Sigmoid colon (tissue), 7 donors: Measurements from ENCODE around the gene SESTD1. TPM values are rescaled to one million over a fixed set of nuclear protein-coding genes. Genes with fewer than 3 reads are reported as not detected.

Experiments used
- DNase-seq: peaks from one replicate; pipeline ENCODE4 v3.0.0-alpha.2; 2019
- H3K27ac ChIP-seq, 4 donors: fragments of 200-600 bp; sonication (generic); one replicate each; pipeline ENCODE4 v1.5.1; 2016 to 2019; ENCODE audit warnings: mild to moderate bottlenecking in 1 of 4
- H3K27me3 ChIP-seq, 3 donors: fragments of 200-600 bp; sonication (generic); one replicate each; pipeline ENCODE4 v1.5.1; 2019; ENCODE audit warnings: mild to moderate bottlenecking in 1 of 3
- H3K36me3 ChIP-seq, 4 donors: fragments of 200-600 bp; sonication (generic); one replicate each; pipeline ENCODE4 v1.5.1; 2016 to 2019
- H3K4me1 ChIP-seq, 4 donors: fragments of 200-600 bp; sonication (generic); one replicate each; pipeline ENCODE4 v1.5.1; 2017 to 2019
- H3K4me3 ChIP-seq, 4 donors: fragments of 200-600 bp; sonication (generic); one replicate each; pipeline ENCODE4 v1.5.1; 2017 to 2019; ENCODE audit warnings: mild to moderate bottlenecking in 2 of 4, moderate library complexity in 1 of 4
- H3K9me3 ChIP-seq, 4 donors: fragments of 200-600 bp in 3 of 4; sonication (generic) in 3 of 4; one replicate each; pipeline versions ENCODE4 v1.5.1 to v1.6.1; 2013 to 2019
- CTCF ChIP-seq, 4 experiments: fragments of 450-650 bp in 3 of 4; fragments of 200-600 bp in 1 of 4; IDR thresholded peaks; one replicate each; pipeline ENCODE4 v1.5.1; 2016 to 2019; ENCODE audit warnings: antibody characterized with exemption in 4 of 4, mild to moderate bottlenecking in 3 of 4, moderate library complexity in 2 of 4
- EP300 ChIP-seq, 4 donors: sonication (generic); formaldehyde crosslinking; IDR thresholded peaks; one replicate each; pipeline ENCODE4 v1.6.1; 2017; ENCODE audit warnings: antibody characterized with exemption in 4 of 4
- POLR2A ChIP-seq, 2 donors: fragments of 450-650 bp; IDR thresholded peaks; one replicate each; pipeline ENCODE4 v1.6.1; 2016; ENCODE audit warnings: antibody characterized with exemption in 2 of 2, mild to moderate bottlenecking in 2 of 2, moderate library complexity in 2 of 2
- POLR2AphosphoS5 ChIP-seq, 4 donors: sonication (generic); formaldehyde crosslinking; IDR thresholded peaks; one replicate each; pipeline ENCODE4 v1.6.1; 2017; ENCODE audit warnings: antibody characterized with exemption in 4 of 4
- WGBS, 2 donors: extraction: QIAGEN DNeasy Blood & Tissue Kit; methylation state at CpG; one replicate each; pipeline ENCODE4 v1.1.7; 2013; 5-methylcytosine and 5-hydroxymethylcytosine counted together
- intact Hi-C: fragments of 100-400 bp; cut with DNase I; formaldehyde crosslinking; loops from one replicate; pipeline ENCODE4 v1.15.1; 2023
- polyA plus RNA-seq, 3 donors: library from polyadenylated mRNA; stranded (reverse); fragments of 200-250 nt; gene quantifications; one replicate each; pipeline ENCODE4 v1.2.3, GENCODE V29; 2013
- total RNA-seq, 4 donors: library from RNA; depleted of rRNA; stranded (reverse); fragments of >200 nt; gene quantifications; one replicate each; pipeline ENCODE4 v1.1.0, GENCODE V29; 2016
- donor health status: healthy with polysubstance abuse.
- donor health status: Bipolar disorder and iron deficiency.
- donor health status: healthy.

Gene SESTD1
- total and polyA plus RNA-seq, 7 donors: 9.5 to 52.3 (median 31.0) TPM

DNA sequence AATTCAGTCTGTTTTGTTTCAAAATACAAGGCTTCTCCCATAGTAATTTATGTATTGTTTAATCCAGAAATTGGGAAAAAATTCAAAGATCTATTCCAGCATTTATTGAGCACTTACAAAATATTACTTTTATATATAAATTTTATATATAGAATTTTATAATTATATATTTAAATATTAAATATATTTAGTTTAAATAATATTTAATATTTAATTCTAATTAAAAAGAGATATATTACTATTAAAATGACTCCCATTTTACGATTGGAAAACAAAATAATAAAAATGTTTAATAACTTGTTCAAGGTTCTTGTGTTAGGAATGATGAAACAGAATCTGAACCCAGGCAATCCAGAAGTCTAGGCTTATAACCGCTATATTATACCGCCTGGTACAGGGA, 40.5 kb upstream of the SESTD1 start:
- Histone ChIP-seq H3K27me3 (no peaks in the 10 kb centered on the region), H3K4me1 (no peaks in the 10 kb centered on the region), H3K9me3 (no peaks in the 10 kb centered on the region), H3K36me3 (no peaks in the 10 kb centered on the region), H3K4me3 (no peak overlapping the region), H3K27ac (no peak overlapping the region)
- TF ChIP-seq POLR2A (IDR thresholded peaks at IDR 0.05): no peak
- no peak for TF ChIP-seq EP300 (IDR thresholded peaks at IDR 0.05)
- TF ChIP-seq POLR2AphosphoS5 (IDR thresholded peaks at IDR 0.05): no peak
- no peak for TF ChIP-seq CTCF (IDR thresholded peaks at IDR 0.05)
- 89 to 95% methylated on average over 3 of the region's 3 CpGs for WGBS, 2 donors
- DNase-seq: no peak
- intact Hi-C loops: no loop called here

- no peak for TF ChIP-seq POLR2A (IDR thresholded peaks at IDR 0.05)
- TF ChIP-seq EP300 (IDR thresholded peaks at IDR 0.05): no peak
- Histone ChIP-seq H3K36me3 (no peaks in the 10 kb centered on the region), H3K4me3 (no peak overlapping the region), H3K27ac (no peak overlapping the region), H3K4me1 (no peaks in the 10 kb centered on the region), H3K9me3 (no peaks in the 10 kb centered on the region), H3K27me3 (no peaks in the 10 kb centered on the region)
- DNase-seq: no peak
- intact Hi-C loops: no loop called here
- 63 to 70% methylated on average over 2 of the region's 2 CpGs for WGBS, 2 donors
Measured at GRCh38 chr2:179304424-179304823, 39.8 kb upstream of the SESTD1 start.

GRCh38 chr2:179302764-179303571, 38.3 kb upstream of the SESTD1 start:
- H3K4me3 ChIP-seq: no peak overlapping the region
- H3K27me3 ChIP-seq: no peaks in the 10 kb centered on the region
- H3K4me1 ChIP-seq: no peaks in the 10 kb centered on the region
- DNase-seq: no peak
- 77 to 83% methylated on average over 6 of the region's 6 CpGs for WGBS, 2 donors
- intact Hi-C loops: no loop called here
- H3K36me3 ChIP-seq: no peaks in the 10 kb centered on the region
- TF ChIP-seq EP300 (IDR thresholded peaks at IDR 0.05) (no peak), POLR2AphosphoS5 (IDR thresholded peaks at IDR 0.05) (no peak), POLR2A (IDR thresholded peaks at IDR 0.05) (no peak), CTCF (IDR thresholded peaks at IDR 0.05) (no peak)
- no peaks in the 10 kb centered on the region for H3K9me3 ChIP-seq
- no peak overlapping the region for H3K27ac ChIP-seq

- intact Hi-C loops: no loop called here
- WGBS, 2 donors: 83 to 86% methylated on average over 4 of the region's 4 CpGs
- H3K4me3 ChIP-seq: no peak overlapping the region
- H3K9me3 ChIP-seq: no peaks in the 10 kb centered on the region
- H3K27ac ChIP-seq: no peak overlapping the region
- no peaks in the 10 kb centered on the region for H3K27me3 ChIP-seq
- DNase-seq: no peak
- TF ChIP-seq POLR2A (IDR thresholded peaks at IDR 0.05) (no peak), POLR2AphosphoS5 (IDR thresholded peaks at IDR 0.05) (no peak), EP300 (IDR thresholded peaks at IDR 0.05) (no peak), CTCF (IDR thresholded peaks at IDR 0.05) (no peak)
- no peaks in the 10 kb centered on the region for H3K4me1 ChIP-seq
- no peaks in the 10 kb centered on the region for H3K36me3 ChIP-seq
Measured at GRCh38 chr2:179302149-179302548, 37.5 kb upstream of the SESTD1 start.

GRCh38 chr2:179298666-179299065, 34.0 kb upstream of the SESTD1 start:
- TF ChIP-seq POLR2AphosphoS5 (IDR thresholded peaks at IDR 0.05): no peak
- TF ChIP-seq EP300 (IDR thresholded peaks at IDR 0.05): no peak
- no peak for TF ChIP-seq CTCF (IDR thresholded peaks at IDR 0.05)
- TF ChIP-seq POLR2A (IDR thresholded peaks at IDR 0.05): no peak
- Histone ChIP-seq H3K27me3 (no peaks in the 10 kb centered on the region), H3K36me3 (no peaks in the 10 kb centered on the region), H3K9me3 (no peaks in the 10 kb centered on the region), H3K4me1 (no peaks in the 10 kb centered on the region), H3K27ac (no peak overlapping the region), H3K4me3 (no peak overlapping the region)
- 85 to 88% methylated on average over 5 of the region's 5 CpGs for WGBS, 2 donors
- intact Hi-C loops: no loop called here
- no peak for DNase-seq
